Measurements from ENCODE around the gene KRTAP4-3. TPM values are rescaled to one million over a fixed set of nuclear protein-coding genes. Genes with fewer than 3 reads are reported as not detected.
"Not testable (repeated sequence)": the region's sequence is repeated elsewhere in the genome, so short reads cannot be mapped to it uniquely, and the experiment has no call there.

KRTAP4-3 gene
- total RNA-seq, 1 donor from 2014 or later = not detected

GRCh38 chr17:41160648-41161047, 7.4 kb downstream of the KRTAP4-3 start, which contains the start of gene KRTAP4-4:
Gene KRTAP4-4, minus strand, starts transcription at chr17:41160748. Its CDS starts 57 bp downstream, at chr17:41160691.
- ATAC-seq (ENCODE audit: poor library complexity) (no peak), DNase-seq (no peak)
- intact Hi-C loops (cut with DNase I) = no loop called here

- DNase-seq; intact Hi-C loops (cut with DNase I); ATAC-seq (ENCODE audit: poor library complexity): not testable (repeated sequence)
Observed at GRCh38 chr17:41160190-41160589, 7.8 kb downstream of the KRTAP4-3 start.

- no peak for DNase-seq
- ATAC-seq (ENCODE audit: poor library complexity) = no peak
- intact Hi-C loops (cut with DNase I) = no loop called here
Observed at GRCh38 chr17:41153856-41154255, 14.2 kb downstream of the KRTAP4-3 start.

GRCh38 chr17:41151525-41151924, 16.5 kb downstream of the KRTAP4-3 start:
- ATAC-seq (ENCODE audit: poor library complexity) (no peak), DNase-seq (no peak)
- intact Hi-C loops (cut with DNase I) = no loop called here

GRCh38 chr17:41150026-41150425, 18.0 kb downstream of the KRTAP4-3 start:
- DNase-seq (no peak), ATAC-seq (ENCODE audit: poor library complexity) (no peak)
- intact Hi-C loops (cut with DNase I) = no loop called here

- no peak for ATAC-seq (ENCODE audit: poor library complexity)
- intact Hi-C loops (cut with DNase I) = no loop called here
- DNase-seq = no peak
Observed at GRCh38 chr17:41149652-41149985, 18.4 kb downstream of the KRTAP4-3 start, which contains the start of gene KRTAP4-5. Gene KRTAP4-5, minus strand, starts transcription at chr17:41149825. Its CDS starts 58 bp downstream, at chr17:41149767.

- intact Hi-C loops (cut with DNase I); ATAC-seq (ENCODE audit: poor library complexity); DNase-seq: not testable (repeated sequence)
Observed at GRCh38 chr17:41148971-41149651, 18.9 kb downstream of the KRTAP4-3 start.

GRCh38 chr17:41147531-41148204, 20.4 kb downstream of the KRTAP4-3 start:
- intact Hi-C loops (cut with DNase I) = no loop called here
- no peak for ATAC-seq (ENCODE audit: poor library complexity)
- DNase-seq = no peak

GRCh38 chr17:41145261-41145660, 22.8 kb downstream of the KRTAP4-3 start:
- ATAC-seq (ENCODE audit: poor library complexity) = no peak
- intact Hi-C loops (cut with DNase I) = no loop called here
- DNase-seq = no peak

GRCh38 chr17:41144846-41145245, 23.2 kb downstream of the KRTAP4-3 start:
- DNase-seq = no peak
- ATAC-seq (ENCODE audit: poor library complexity) = no peak
- intact Hi-C loops (cut with DNase I) = no loop called here

GRCh38 chr17:41141361-41141760, 26.7 kb downstream of the KRTAP4-3 start:
- DNase-seq (no peak), ATAC-seq (ENCODE audit: poor library complexity) (no peak)
- intact Hi-C loops (cut with DNase I) = no loop called here

- DNase-seq = no peak
- intact Hi-C loops (cut with DNase I) = no loop called here
- no peak for ATAC-seq (ENCODE audit: poor library complexity)
Observed at GRCh38 chr17:41140360-41141131, 27.5 kb downstream of the KRTAP4-3 start, which contains the start of gene KRTAP4-6. Gene KRTAP4-6, minus strand, starts transcription at chr17:41140544. Its CDS starts 57 bp downstream, at chr17:41140487.

GRCh38 chr17:41139865-41140264, 28.2 kb downstream of the KRTAP4-3 start:
- DNase-seq; intact Hi-C loops (cut with DNase I); ATAC-seq (ENCODE audit: poor library complexity): not testable (repeated sequence)

- no peak for ATAC-seq (ENCODE audit: poor library complexity)
- intact Hi-C loops (cut with DNase I) = no loop called here
- DNase-seq = no peak
Observed at GRCh38 chr17:41133880-41134735, 33.9 kb downstream of the KRTAP4-3 start.

- intact Hi-C loops (cut with DNase I) = no loop called here
- DNase-seq = no peak
- no peak for ATAC-seq (ENCODE audit: poor library complexity)
Observed at GRCh38 chr17:41131979-41132378, 36.0 kb downstream of the KRTAP4-3 start.

- ATAC-seq (ENCODE audit: poor library complexity) (no peak), DNase-seq (no peak)
- intact Hi-C loops (cut with DNase I) = no loop called here
Observed at GRCh38 chr17:41127371-41127770, 40.6 kb downstream of the KRTAP4-3 start.

- intact Hi-C loops (cut with DNase I) = no loop called here
Observed at GRCh38 chr17:41126412-41126811, 41.6 kb downstream of the KRTAP4-3 start.

GRCh38 chr17:41125064-41125463, 43.0 kb downstream of the KRTAP4-3 start:
- ATAC-seq (ENCODE audit: poor library complexity) (no peak), DNase-seq (no peak)
- intact Hi-C loops (cut with DNase I) = no loop called here

More at GRCh38 chr17:41126412-41126811, 41.6 kb downstream of the KRTAP4-3 start:
- ATAC-seq (ENCODE audit: poor library complexity) = no peak
- DNase-seq = no peak
